ENCODE measurements around the gene RSBN1L.

DNA sequence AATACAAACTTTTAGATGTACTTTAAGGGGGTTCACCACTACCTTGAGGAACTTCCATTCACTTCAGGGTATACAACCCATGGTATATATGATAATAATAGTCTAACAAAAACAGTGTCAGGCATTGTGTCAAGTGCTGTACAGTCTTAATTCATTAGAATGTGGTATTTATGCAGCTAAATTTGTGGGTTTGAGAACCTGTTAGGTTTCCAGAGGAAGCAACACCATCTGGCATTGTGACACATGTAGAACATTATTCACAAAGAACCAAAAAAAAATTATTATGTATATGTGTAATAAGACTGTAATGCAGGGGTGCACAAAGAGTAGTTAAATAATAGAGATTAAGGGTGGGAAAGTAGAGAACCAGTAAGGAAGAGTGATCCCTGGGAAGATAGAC, 75.6 kb downstream of the RSBN1L start:
- TF ChIP-seq, protein P1, sequence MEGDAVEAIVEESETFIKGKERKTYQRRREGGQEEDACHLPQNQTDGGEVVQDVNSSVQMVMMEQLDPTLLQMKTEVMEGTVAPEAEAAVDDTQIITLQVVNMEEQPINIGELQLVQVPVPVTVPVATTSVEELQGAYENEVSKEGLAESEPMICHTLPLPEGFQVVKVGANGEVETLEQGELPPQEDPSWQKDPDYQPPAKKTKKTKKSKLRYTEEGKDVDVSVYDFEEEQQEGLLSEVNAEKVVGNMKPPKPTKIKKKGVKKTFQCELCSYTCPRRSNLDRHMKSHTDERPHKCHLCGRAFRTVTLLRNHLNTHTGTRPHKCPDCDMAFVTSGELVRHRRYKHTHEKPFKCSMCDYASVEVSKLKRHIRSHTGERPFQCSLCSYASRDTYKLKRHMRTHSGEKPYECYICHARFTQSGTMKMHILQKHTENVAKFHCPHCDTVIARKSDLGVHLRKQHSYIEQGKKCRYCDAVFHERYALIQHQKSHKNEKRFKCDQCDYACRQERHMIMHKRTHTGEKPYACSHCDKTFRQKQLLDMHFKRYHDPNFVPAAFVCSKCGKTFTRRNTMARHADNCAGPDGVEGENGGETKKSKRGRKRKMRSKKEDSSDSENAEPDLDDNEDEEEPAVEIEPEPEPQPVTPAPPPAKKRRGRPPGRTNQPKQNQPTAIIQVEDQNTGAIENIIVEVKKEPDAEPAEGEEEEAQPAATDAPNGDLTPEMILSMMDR (IDR thresholded peaks at IDR 0.05; ENCODE audit: extremely low read depth in 1 of 2, insufficient read depth in 1 of 2, low read depth in 1 of 2, low read length in 2 of 2) = no peak
- TF ChIP-seq POLR2A (IDR thresholded peaks at IDR 0.05; ENCODE audit: low read depth, low read length) = no peak
